WERI-Rb-1 (cell line): ENCODE data around the gene URM1.

Experiments
- DNase-seq: peaks from one replicate; pipeline ENCODE4 v3.0.0-alpha.2; 2020
- H3K27ac ChIP-seq: fragments of 250-450 bp; sonication (Bioruptor Pico); 2 replicates; pipeline ENCODE4 v1.5.1; 2020; ENCODE audit warnings: mild to moderate bottlenecking, moderate library complexity
- H3K27me3 ChIP-seq: fragments of 250-450 bp; sonication (Bioruptor Pico); 2 replicates; pipeline ENCODE4 v1.5.1; 2021; ENCODE audit warnings: mild to moderate bottlenecking, low read depth, moderate library complexity; ENCODE audit not compliant: insufficient read depth, severe bottlenecking
- H3K36me3 ChIP-seq: fragments of 250-450 bp; sonication (Bioruptor Pico); 2 replicates; pipeline ENCODE4 v1.5.1; 2020; ENCODE audit warnings: mild to moderate bottlenecking, moderate library complexity
- H3K4me3 ChIP-seq: 2 replicates; pipeline ENCODE4 v1.5.1; 2011; ENCODE audit warnings: low read depth, mild to moderate bottlenecking, control low read depth, low read length
- H3K9me3 ChIP-seq: fragments of 250-450 bp; sonication (Bioruptor Pico); 2 replicates; pipeline ENCODE4 v1.5.1; 2021; ENCODE audit warnings: mild to moderate bottlenecking, moderate library complexity; ENCODE audit not compliant: severe bottlenecking
- TF ChIP-seq, protein P1 (sequence below): IDR thresholded peaks from 2 replicates; pipeline ENCODE4 v1.5.1; 2011; ENCODE audit warnings: low read depth, mild to moderate bottlenecking, control low read depth, inconsistent platforms, low read length

The URM1 gene

DNA sequence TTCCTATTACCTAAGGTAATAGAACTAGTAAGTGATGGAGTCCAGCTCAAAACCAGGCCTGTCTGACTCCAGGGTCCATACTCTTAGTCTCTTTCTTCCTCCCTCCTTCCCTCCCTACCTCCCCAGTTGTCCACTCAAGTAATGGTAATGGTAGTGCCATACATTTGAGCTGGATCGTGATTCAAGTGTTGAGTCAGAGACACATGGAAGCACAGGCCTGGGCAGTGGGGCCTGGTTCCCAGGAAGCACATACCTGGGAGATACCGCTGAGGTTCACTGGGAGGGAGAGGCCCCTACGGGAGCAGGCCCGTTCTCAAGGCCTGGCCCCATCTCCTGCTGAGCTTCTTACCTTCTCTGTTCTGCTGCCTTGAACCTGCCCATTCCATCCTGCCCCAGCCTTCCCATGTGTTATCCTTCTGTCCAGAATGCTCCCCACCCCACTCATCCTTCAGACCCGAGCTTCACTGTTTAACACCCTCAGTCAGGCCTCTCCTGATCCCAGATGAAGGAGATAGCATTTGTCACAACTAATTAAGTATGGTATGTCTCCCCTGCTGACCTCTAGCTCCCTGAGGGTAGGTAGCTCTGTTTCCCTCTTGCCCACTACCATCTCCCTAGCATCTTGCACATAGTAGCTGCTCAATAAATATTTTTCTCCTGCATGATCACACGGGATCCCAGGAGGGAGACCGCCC, 13.8 kb downstream of the URM1 start:
- Histone ChIP-seq H3K4me3 (no peak overlapping the region), H3K36me3 (peaks cover 42% of the 10 kb centered on the region), H3K9me3 (no peaks in the 10 kb centered on the region), H3K27ac (peak overlapping the region; percentile 99), H3K27me3 (no peaks in the 10 kb centered on the region)
- peak; percentile 87 for DNase-seq
- TF ChIP-seq, protein P1, sequence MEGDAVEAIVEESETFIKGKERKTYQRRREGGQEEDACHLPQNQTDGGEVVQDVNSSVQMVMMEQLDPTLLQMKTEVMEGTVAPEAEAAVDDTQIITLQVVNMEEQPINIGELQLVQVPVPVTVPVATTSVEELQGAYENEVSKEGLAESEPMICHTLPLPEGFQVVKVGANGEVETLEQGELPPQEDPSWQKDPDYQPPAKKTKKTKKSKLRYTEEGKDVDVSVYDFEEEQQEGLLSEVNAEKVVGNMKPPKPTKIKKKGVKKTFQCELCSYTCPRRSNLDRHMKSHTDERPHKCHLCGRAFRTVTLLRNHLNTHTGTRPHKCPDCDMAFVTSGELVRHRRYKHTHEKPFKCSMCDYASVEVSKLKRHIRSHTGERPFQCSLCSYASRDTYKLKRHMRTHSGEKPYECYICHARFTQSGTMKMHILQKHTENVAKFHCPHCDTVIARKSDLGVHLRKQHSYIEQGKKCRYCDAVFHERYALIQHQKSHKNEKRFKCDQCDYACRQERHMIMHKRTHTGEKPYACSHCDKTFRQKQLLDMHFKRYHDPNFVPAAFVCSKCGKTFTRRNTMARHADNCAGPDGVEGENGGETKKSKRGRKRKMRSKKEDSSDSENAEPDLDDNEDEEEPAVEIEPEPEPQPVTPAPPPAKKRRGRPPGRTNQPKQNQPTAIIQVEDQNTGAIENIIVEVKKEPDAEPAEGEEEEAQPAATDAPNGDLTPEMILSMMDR = no peak

DNA sequence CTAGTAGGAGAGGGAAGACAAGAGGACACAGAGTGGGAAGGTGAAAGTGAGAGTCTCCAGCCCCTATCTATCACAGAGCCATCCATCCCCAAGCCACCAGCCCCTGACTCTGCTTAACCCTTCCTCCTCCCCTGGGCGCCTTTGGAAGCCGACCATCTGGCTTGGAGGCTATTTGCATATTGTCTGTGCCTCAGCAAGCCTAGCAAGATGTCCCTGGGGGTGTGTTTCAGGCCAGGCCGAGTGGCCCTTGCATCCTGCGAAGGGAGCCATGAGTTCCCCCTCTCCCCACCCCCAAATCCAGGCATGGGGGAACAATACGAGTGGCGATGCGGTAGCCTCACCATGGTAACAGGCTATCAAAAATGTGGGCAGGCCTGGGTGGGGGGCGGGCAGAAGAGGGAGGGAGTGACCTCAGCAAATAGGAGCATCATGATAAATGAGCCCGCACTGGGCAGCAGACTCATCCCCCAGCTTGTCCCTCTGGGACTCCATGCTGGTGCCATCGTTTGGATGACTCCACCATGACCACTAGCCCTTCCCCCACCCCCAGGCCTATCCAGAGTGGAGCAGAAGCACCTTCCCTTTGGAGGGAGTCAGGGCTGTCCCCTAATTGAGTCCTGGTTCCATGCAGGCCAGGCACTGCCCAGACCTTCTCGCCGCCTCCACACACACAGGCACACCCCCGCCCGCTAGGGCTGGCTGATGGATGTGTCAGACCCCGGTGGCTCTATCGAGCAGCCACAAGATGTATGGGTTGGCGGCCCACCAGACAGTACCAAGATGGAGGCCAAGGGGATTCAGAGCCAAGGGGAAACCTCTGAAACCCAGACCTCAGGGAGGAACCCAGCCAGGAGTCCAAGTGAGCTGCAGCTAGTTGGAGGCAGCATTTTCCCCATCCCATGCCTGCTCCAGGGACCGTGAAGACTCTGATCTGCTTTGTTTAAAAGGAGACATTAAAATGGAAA, 14.6 kb downstream of the URM1 start:
- TF ChIP-seq, protein P1 = no peak
- peaks cover 42% of the 10 kb centered on the region for H3K36me3 ChIP-seq
- DNase-seq = peak; percentile 95
- H3K4me3 ChIP-seq = no peak overlapping the region
- H3K27ac ChIP-seq = peak overlapping the region; percentile 99
- no peaks in the 10 kb centered on the region for H3K9me3 ChIP-seq
- H3K27me3 ChIP-seq = no peaks in the 10 kb centered on the region

DNA sequence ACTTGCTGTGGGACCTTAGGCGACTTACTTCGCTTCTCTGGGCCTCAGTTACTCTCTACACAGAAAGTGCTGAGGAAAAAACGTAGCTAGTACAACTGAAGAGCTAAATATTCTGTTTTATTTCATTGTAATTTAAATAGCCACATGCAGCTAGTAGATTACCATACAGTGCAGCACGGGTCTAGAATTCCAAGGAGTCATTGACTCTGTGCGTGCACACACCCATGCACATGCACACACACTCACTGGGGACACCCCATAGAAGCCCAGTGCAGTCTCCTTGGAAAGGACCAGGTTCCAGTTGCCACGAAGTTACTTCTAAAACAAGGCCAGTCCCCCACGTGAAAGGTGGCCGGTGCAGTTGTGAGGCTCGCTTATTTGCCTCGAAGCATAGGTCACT, 17.0 kb downstream of the URM1 start:
- TF ChIP-seq, protein P1 = no peak
- Histone ChIP-seq H3K4me3 (no peak overlapping the region), H3K36me3 (peaks cover 49% of the 10 kb centered on the region), H3K27ac (peak overlapping the region; percentile 99), H3K27me3 (no peaks in the 10 kb centered on the region), H3K9me3 (peaks cover 7% of the 10 kb centered on the region)
- DNase-seq = no peak

DNA sequence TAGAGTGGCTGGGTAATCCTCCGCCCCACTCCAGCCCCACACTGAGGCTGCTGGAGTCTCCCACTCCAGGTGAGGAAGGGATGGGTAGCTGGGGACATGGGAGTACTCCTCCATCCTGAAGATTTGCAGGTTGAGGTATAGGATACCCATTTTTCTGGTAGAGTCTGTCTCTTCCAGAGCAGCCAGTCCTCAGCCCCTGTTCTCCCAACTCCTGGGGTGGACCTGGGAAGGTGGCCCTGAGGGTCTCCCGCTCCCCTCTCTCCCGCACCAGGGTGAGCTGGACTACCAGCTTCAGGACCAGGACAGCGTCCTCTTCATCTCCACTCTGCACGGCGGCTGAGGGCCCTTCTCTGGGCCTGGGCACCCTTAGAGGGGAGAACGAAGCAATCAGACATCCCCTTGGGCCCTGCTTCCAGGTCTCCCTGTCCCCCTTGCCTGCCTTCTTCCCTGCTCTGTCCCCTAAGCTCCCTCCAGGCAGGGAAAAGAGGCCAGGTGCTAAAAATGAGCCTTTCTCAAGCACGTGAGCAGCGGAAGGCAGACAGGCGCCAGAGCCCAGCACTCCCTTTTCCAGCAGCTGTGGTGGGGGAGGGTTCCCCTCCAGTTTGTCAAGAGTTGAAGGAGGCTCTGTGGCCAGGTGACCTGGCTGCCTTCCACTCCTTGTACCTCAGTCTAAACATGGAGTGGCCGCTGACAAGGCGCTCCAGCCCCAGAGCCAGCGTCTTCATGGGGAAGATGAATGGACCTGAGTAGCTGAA, 18.4 kb downstream of the URM1 start:
- peak overlapping the region; percentile 99 for H3K27ac ChIP-seq
- peak; percentile 97 for DNase-seq
- no peaks in the 10 kb centered on the region for H3K27me3 ChIP-seq
- peaks cover 44% of the 10 kb centered on the region for H3K36me3 ChIP-seq
- TF ChIP-seq, protein P1 = no peak
- H3K4me3 ChIP-seq = no peak overlapping the region
- peaks cover 7% of the 10 kb centered on the region for H3K9me3 ChIP-seq

DNA sequence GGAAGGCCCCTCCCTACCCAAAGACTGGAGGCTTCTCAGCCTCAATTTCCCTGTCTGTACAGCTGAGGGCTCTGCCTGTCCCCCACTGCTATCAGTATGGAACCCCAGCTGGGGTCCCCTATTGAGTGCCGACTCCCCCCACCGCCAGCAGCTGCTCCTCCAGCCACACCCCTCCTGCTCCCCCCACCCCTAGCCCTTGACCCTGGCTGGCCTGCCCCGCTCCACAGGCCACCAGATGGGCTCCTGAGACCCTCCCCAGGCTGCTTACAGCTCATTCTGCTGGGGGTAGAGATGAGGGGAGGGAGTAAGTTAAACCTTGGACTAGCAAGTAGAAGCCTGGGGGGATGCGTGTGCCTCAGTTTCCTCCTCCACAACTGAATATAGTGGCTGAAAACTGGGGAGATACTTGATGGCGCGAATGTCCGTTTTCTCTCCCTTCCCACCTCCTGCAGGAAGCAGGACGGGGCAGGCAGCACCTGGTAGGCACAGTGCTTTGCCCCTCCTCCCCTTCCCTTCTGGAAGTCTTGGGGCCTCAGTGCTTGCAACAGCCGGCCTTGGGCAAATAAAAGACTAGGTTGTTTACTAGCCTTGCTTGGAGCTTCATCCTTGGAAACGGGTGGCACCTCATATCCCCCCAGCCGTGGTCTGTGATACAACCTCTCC, 19.1 kb downstream of the URM1 start:
- H3K4me3 ChIP-seq = no peak overlapping the region
- H3K27me3 ChIP-seq = no peaks in the 10 kb centered on the region
- peaks cover 44% of the 10 kb centered on the region for H3K36me3 ChIP-seq
- TF ChIP-seq, protein P1 = no peak
- peak overlapping the region; percentile 99 for H3K27ac ChIP-seq
- H3K9me3 ChIP-seq = peaks cover 7% of the 10 kb centered on the region
- peak; percentile 85 for DNase-seq
